Left colon (tissue), 2 donors: ENCODE results near the gene RAB17. TPM values are rescaled to one million over a fixed set of nuclear protein-coding genes. Genes with fewer than 3 reads are reported as not detected.
"Not testable (repeated sequence)": the region's sequence is repeated elsewhere in the genome, so short reads cannot be mapped to it uniquely, and the experiment has no call there.

Source experiments
- ATAC-seq: fragments of 200-7000 bp; cut with Tn5 transposase; one replicate; pipeline ENCODE4 v1.9.1; 2020; ENCODE audit warnings: mild to moderate bottlenecking, moderate library complexity
- DNase-seq, 2 donors: peaks; one replicate each; pipeline ENCODE4 v3.0.0-alpha.2; 2020
- intact Hi-C, 2 donors: fragments of 100-400 bp; cut with DNase I in 1 of 2; cut with micrococcal nuclease in 1 of 2; formaldehyde crosslinking; loops; one replicate each; pipeline versions ENCODE4 v1.11.2 to v1.14.0; 2022; cut with DNase I, micrococcal nuclease
- total RNA-seq, 2 donors: library from RNA; stranded (reverse); fragmentation: NEBNext Ultra II Directional; extraction: Animal tissue kit (Norgen Biotek cat#: 25700); gene quantifications; one replicate each; pipeline ENCODE4 v1.2.1, GENCODE V29; 2021
- donor health status: DM: no; HTN: no; CAD: no.
- donor health status: DM: yes; HTN: yes; CAD: no.

The RAB17 gene
- total RNA-seq, 2 donors from 2014 or later: 51.3 to 59.2 TPM

GRCh38 chr2:237626813-237627440 is 36.4 kb upstream of the RAB17 start:
- intact Hi-C loops: no loop called here
- DNase-seq (no peak), ATAC-seq (peak; percentile 28)

GRCh38 chr2:237625777-237626176 is 35.2 kb upstream of the RAB17 start:
- intact Hi-C loops: no loop called here
- ATAC-seq: no peak
- DNase-seq: no peak

DNA sequence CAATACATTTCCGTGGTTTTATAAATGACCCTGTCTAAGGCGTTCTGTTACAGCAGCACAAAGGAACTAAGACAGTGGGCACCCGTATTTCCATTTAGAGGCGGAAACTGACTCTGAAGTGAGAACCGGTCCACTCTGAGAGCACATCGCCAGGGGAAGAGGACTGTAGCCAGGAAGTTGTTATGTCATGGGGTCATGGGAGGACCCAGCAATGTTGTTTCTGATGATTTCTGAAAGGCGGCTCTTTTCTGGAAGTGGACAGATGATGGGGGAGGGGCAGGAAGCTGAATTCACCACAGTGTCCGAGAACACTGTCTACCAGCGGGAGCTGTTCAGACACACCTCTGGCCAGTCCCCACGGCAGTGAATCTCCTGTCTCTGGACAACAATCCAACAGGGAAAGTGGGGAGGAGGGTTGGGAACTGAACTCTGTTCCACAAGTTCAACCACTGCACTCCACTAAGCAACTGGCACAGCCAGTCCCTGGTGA is 34.7 kb upstream of the RAB17 start:
- ATAC-seq (no peak), DNase-seq (no peak)
- intact Hi-C loops: no loop called here

DNA sequence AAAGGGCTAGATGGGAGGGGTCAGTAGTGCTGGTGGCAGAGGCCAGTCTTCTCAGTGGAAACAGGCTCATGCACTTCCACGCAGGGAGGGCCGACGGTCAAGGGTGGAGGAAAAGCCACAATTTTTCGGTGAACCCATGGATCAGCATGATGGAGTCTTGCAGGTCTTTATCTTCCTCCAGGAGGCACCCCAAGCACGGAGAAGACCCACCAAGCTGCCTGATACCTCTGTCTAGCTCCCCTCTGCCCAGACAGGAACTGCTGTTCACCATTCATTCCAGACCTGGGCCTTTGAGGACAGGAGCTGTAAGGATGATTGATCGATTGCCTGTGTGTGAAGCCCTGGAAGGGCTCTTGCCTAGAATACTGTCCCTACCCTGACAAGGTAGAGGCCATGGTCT is 34.0 kb upstream of the RAB17 start:
- no peak for DNase-seq
- intact Hi-C loops: no loop called here
- no peak for ATAC-seq

DNA sequence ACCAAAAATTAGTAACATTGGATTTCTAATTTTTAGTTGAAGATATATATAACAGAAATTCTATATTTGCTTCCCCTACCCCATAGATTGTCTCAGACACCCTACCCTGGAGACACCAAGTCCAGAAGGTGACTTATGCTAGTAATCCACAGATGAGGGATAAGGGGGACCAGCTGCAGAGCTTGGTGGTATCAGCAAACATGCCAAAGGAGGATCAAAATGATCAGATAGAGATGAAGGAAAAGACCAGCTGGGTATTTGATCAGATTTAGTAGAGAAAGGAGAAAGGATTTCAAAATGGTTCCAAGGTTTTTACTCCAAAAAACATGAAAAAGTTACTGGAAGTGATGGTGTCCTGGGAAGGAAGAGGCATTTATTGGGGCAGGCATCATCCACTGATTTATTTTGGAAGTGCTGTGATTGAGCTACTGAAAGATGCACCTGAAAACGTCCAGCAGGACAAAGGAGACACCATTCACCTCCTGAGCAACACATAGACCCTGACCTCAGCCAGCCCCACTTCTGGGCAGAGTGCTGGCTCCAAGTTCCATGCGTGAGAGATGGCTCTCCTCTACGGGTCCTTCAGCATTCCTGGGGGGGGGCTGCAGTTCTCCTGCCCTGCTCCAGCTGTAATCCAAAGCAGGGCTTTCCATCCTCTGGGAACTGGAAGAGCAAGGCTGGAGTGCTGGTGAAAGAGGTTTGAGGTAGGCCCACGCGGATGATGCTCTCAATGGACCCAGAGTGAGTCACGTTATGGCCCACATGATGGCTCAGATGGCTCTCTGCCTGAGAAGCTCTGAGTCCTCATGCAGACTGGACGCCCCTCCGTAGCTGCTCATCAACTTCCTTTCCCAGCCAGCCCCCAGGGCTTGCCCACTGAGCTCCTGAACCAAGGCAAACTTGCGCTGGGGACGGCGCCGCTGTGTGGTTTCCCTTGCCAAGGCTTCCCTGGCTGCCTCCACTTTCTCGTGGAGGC is 33.2 kb upstream of the RAB17 start:
- no peak for ATAC-seq
- intact Hi-C loops: no loop called here
- DNase-seq: no peak

GRCh38 chr2:237618449-237618848 is 27.9 kb upstream of the RAB17 start:
- intact Hi-C loops: no loop called here
- DNase-seq (no peak), ATAC-seq (no peak)

DNA sequence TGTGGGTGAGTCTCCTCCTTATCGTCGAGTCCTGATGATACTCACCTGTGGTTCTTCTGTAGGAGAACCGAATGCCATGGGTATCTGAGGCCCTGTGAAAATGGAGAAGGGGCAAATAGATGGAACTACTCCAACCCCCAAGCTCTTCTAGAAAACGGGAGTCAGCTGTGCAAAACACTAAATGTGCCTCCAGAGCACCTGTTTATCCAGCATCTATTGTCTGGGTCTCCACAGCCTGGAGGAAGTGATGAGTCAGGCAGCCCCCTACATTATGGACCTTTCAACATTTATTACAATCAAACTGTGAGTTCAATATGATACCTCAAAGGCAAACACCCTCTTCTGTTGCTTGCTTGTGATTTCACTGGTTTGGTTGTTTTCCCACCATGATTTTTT is 27.1 kb upstream of the RAB17 start:
- DNase-seq (no peak), ATAC-seq (no peak)
- intact Hi-C loops: no loop called here

GRCh38 chr2:237616734-237617586 is 26.4 kb upstream of the RAB17 start:
- intact Hi-C loops: no loop called here
- no peak for DNase-seq
- no peak for ATAC-seq

GRCh38 chr2:237616373-237616733 is 25.8 kb upstream of the RAB17 start:
- DNase-seq (no peak), ATAC-seq (no peak)
- intact Hi-C loops: no loop called here

GRCh38 chr2:237615631-237616249 is 25.2 kb upstream of the RAB17 start:
- ATAC-seq (no peak), DNase-seq (no peak)
- intact Hi-C loops: no loop called here

DNA sequence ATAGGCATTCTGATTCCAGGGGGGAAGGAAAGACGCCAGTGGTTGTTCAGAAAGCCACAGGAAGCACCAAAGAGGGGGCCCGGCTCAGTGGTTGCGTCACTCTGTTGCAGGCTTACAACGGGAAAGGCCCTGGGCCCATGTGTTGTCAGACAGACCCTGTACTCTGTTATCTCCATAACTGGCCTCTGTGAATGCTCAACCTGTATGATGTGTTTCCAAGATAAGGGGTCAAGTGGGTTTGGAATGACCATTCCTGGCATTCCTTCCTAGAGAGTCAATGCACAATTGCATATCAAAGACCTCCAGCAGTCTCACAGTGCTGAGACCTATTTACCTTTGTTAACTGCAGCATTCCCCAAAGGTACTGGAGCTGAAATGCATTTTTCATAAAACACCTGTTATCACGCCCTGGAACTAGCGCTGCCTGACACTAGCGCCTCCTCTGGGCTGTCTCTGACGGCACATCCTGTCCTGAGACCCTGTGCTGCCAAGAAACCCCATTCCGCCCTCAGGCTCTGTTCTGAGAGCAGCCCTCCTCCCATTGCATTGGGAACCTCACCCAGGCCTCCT is 23.7 kb upstream of the RAB17 start:
- no peak for DNase-seq
- intact Hi-C loops: no loop called here
- no peak for ATAC-seq

DNA sequence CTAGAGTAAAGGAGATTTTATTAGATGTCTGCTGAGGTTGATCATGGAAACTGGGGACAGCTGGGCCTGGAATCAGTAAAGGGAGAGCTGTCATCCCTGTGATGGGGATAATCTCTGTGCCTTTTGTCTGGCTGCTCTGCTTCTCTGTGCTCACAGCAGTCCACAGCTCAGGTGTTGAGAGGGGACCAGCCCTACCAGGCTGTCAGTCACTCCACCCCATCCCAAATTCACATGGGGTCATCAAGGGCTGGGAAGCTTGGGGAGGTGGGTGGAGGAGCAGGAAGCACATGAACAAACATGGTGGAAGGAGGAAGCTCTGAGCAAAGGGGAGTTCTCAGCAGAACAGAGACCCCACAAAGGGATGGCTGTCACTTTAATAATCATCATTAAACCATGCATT is 23.1 kb upstream of the RAB17 start:
- ATAC-seq: no peak

GRCh38 chr2:237612527-237613357 is 22.2 kb upstream of the RAB17 start:
- intact Hi-C loops: no loop called here
- no peak for DNase-seq
- no peak for ATAC-seq

More for the DNA sequence above, 23.1 kb upstream of the RAB17 start:
- no peak for DNase-seq
- intact Hi-C loops: no loop called here

- ATAC-seq, intact Hi-C loops, DNase-seq: not testable (repeated sequence)
Observed at GRCh38 chr2:237606522-237606921, 16.0 kb upstream of the RAB17 start.

DNA sequence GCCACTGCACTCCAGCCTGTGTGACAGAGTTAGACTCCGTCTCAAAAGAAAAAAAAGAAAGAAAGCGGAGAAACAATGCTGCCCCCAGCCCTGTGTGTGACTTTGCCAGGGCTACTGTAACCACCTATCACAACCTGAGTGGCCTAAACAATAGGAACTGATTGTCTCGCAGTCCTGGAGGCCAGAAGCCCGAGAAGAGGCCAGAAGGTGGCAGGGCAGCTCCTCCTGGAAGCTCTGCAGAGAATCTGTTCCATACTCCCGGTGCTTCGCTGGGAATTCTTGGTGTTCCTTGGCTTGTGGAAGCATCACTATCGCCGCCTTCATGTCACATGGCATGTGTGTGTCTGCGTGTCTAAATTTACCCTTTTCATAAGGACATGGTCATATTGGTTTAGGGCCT is 14.4 kb upstream of the RAB17 start:
- DNase-seq: no peak
- ATAC-seq: peak; percentile 71
- intact Hi-C loops: no loop called here

GRCh38 chr2:237604391-237604790 is 13.9 kb upstream of the RAB17 start:
- intact Hi-C loops: no loop called here
- ATAC-seq (no peak), DNase-seq (no peak)

- intact Hi-C loops: no loop called here
- ATAC-seq: peak; percentile 42
- DNase-seq: no peak
Observed at GRCh38 chr2:237603718-237604362, 13.3 kb upstream of the RAB17 start.
